ENCODE results near the gene PLCB3.

The PLCB3 gene

DNA sequence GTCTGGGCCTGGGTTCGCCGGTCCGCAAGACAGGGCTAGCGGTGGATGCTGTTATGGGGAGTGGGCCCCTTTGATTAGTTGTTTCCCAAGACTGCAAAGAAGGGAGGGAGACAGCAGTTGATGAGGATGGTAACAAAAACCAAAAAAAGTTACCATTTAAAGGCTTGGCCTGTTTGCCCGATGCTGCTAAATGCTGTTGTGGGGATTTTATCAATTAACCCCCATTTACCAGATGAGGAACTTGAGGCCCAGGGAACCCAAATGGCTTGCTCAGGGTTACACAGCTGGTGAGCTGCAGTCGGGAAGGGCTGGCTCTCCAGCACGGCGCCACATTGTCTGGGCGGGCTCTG is 28.7 kb upstream of the PLCB3 start:
- no peak for DNase-seq

DNA sequence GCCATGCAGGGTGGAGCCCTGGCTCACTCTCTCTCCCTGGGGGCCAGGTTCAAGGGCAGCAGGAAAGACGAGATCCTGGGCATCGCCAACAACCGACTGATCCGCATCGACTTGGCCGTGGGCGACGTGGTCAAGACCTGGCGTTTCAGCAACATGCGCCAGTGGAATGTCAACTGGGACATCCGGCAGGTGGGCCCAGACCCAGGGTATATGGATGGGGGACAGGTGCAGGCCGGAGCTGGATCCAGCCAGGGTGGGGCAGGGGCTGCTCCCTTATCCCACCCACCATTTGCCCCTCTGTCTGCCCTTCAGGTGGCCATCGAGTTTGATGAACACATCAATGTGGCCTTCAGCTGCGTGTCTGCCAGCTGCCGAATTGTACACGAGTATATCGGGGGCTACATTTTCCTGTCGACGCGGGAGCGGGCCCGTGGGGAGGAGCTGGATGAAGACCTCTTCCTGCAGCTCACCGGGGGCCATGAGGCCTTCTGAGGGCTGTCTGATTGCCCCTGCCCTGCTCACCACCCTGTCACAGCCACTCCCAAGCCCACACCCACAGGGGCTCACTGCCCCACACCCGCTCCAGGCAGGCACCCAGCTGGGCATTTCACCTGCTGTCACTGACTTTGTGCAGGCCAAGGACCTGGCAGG is 28.2 kb upstream of the PLCB3 start:
- no peak for DNase-seq

DNA sequence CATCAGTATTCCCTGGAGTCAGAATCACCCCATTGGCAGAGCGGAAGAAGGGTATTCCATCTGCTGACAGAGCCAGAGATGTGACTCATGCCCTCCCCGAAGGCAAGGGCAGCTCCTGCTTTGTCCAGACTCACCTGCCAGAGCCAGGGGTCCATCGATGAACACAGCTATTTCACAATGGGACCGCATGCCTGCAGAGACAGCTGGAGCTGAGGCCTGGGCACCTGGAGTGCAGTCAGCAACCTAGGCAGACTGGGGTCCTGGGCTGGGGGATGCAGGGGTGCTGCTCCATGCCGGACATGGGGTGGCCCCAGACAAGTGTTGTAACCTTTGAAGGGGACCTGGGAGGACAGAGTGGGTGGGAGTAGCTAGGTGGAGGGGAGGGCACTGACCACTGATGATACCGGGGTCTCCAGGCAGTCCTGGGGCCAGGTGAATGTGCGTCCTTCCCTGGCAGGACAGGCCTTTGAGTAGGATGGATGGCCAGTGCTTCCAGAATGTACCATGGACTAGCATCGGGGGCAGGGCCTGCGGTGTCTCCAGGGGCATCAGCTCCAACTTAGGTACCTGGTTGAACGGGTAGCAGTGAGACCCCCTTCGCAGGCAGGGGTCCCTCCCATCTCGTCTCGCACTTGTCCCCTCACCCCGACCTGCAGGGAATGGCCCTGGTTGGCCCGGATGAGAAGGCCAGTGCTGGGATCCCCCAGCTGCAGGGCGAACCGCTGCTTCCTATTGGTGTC is 27.0 kb upstream of the PLCB3 start:
- DNase-seq: no peak

DNA sequence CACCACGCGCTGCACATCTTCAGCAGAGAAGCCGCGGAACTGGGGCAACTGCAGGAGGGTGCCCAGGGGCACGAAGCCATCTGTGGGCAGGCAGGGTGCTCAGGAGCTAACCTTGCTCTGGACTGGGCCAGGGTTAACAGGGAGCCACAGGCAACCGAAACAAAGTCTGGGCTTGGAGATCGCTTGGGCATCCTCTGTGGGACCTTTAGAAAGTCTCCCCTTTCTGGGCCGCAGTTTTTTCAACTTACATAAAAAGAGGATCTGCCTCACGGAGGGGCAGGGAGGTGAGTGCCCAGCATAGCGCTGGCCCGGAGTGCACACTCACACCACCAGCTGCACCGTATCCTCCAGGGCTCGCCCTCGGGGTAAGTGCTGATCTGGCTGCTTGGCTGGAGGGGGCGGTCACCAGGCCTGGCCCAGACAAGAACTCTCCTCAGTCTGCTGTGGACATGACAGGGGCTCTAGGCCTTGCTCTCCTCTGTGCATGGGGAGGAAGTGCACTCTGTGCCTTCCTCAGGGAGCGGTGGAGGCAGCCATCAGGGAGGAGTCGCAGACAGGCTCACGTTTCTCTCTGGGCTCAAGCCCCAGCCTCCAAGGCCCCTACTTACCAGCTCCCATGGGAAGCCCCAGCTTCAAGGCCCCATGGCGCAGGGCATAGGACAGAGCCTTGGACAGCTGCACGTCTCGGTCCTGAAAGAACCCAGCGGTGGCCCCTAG is 26.3 kb upstream of the PLCB3 start:
- no peak for DNase-seq

DNA sequence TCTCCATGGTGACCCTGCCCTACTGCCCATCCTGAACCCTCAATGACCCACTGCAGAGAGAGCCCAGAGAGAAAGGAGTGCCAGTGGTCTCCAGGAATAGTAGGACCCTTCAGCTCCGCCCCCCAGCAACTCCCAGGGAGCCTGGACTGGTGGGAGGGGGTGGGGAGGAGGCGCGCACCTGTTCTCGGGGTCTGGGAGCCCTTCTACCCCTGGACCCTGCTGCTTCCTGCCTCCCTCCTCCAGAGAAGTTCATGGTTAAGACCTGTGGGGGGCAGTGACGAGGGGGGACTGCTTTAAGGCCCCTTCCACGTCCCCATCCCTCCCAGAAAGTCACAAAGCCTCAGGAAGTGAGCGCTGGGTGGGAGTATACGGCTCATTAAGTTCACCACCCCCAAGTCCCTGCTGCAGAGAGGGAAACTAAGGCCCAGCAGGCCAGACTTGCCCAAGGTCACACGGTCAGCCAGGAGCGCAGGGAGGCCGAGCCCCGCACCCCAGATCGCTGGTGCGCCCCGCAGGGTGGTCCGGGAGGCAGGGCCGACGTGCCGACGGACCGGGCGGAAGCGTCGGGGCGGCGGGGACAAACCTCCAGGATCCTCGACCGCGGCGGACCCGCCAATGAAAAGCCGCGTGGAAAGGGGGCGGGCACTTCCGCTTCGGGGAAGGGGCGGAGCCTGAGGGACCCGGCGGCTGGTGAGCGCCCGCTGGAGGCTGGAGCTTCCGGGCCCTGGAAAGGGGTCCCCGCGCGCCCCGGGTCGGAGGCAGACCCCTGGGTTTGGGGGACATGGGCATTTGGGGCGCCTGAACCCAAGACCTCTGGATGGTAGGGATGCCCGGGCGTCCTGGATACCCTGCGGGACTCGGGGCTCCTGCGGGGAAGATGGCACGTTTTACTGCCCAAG is 25.5 kb upstream of the PLCB3 start, which contains the start of the genes NUDT22 and TRPT1:
NUDT22 (plus strand) TSS at position 667 of the 899 bp plus-strand sequence. CDS start 379 bp downstream, outside the sequence.
TRPT1 (minus strand) TSS at position 579 of the 899 bp plus-strand sequence; CDS start at position 253, 326 bp downstream.
- DNase-seq: peak; percentile 82

DNA sequence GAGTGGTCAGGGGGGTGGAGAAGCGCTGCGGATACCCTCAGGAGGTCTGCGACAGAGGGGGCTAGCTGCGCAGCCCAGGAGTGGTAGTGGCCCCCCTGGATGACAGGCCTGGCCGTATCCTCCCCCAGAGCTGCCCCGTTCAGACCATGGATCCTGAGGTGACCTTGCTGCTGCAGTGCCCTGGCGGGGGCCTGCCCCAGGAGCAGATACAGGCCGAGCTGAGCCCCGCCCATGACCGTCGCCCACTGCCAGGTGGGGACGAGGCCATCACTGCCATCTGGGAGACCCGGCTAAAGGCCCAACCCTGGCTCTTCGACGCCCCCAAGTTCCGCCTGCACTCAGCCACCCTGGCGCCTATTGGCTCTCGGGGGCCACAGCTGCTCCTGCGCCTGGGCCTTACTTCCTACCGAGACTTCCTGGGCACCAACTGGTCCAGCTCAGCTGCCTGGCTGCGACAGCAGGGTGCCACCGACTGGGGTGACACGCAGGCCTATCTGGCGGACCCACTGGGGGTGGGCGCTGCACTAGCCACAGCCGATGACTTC is 24.8 kb upstream of the PLCB3 start:
- peak; percentile 36 for DNase-seq

DNA sequence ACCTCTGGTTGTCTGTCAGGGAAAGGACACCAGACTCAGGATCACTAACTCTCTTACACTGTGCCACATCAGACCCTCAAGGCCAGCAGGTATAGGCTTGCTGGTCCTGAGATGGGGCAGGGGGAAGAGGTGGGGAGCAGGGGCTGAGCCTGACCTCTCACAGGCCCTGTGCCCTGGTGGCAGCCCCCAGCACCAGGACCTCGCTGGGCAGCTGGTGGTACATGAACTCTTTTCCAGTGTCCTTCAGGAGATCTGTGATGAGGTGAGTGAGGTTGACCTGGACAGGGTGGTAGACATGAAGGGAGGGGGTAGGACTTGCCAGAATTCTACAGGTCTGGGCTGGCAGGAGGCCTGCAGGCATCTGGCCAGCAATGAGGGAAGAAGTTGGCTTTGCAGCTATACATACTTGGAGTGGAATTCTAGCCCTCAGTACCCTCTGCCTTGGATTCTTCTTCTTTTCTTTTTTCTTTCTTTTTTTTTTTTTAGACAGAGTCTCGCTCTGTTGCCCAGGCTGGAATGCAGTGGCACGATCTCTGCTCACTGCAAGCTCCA is 23.8 kb upstream of the PLCB3 start:
- no peak for DNase-seq

DNA sequence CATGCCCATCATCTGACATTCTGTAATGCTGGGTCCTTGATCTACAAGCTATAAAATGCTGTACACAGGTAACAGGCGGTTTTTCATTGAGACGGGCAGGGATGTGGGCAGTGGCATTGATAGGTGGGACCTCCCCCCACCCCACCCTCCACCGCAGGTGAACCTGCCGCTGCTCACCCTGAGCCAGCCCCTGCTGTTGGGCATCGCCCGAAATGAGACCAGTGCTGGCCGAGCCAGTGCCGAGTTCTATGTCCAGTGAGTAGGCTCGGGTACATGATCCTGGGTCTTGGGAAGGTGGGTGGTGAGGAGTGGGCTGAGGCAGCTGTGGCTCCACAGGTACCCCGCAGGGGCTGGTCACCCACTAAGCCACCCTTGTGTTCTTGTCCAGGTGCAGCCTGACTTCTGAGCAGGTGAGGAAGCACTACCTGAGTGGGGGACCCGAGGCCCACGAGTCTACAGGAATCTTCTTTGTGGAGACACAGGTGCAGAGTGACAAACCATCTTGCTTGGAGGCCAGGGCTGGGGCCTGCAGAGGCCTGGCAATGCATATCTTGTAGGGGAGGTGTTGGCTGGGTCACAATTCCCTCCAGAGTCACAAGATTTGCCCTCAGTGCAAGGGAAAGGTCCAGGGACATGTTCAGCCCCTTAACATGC is 22.1 kb upstream of the PLCB3 start:
- no peak for DNase-seq

DNA sequence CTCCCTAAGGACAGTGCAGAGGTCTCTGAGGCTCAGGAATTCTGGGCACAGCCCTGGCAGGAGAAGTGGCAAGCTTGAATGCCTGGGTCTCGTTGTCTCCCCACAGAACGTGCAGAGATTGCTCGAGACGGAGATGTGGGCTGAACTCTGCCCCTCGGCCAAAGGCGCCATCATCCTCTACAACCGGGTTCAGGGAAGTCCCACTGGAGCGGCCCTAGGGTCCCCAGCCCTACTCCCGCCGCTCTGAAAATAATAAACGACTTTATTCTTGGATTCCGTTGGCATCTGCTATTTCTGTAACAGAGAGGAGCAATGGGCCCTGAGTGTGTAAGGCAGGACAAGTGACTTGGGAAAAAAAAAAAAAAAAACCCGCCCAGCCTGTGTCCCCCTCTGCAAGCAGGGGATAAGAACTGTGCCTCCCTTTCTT is 21.6 kb upstream of the PLCB3 start:
- no peak for DNase-seq

DNA sequence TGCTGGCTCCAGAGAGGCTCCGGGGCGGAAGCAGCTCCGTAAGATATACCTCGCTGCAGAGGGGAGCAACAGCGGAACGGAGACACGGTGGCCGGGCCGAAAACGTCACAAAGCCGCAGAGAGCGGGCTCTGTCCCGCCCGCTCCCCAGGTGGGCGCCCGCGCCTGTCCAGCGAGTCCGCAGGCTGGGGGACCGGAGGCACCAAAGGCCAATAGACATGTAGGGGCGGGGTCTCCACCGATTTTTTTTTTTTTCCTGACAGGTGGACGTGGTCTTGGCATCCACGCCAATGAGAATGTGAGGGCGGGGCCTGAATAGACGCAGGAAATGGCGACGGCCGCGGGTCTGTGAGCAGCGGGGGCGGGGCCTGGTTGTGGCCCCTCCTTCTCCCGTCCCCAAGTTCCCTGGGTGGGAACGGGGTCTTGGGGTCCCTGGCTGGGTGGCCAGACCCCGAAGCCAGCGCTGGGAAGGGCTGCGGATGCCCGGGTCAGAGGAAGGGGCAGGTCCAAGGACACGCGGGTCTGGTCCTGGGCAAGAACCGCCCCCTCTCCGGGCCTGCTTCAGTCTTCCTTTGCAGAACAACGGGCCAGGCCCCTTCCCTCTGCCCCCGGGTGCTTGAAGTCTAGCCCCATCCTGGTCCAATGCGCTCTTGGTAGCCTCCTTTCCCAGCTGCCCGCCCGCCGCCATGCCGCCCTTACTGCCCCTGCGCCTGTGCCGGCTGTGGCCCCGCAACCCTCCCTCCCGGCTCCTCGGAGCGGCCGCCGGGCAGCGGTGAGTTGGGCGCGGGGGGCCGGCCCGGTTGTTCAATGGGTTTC is 21.0 kb upstream of the PLCB3 start, which contains the start of gene DNAJC4:
DNAJC4 (plus strand) TSS at position 378 of the 814 bp plus-strand sequence; CDS start at position 685, 307 bp downstream.
- peak; percentile 90 for DNase-seq

DNA sequence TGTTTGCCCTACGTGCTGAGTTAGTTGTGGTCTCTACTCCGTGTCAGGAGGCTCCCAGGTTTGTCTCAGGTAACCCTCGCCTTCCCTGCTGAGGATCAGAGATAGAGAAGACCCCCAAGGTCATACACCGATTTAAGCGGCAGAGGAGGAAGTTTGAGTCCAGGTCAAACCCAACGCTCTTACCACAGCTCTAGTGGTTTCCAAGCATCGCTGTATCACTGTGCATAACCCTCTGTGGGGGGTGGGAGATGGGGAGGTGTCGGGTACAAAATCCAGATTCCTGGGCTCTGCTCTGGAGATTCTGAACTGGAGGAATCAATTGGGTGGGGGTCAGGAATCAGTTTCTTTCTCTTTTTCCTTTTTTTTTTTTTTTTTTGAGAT is 20.4 kb upstream of the PLCB3 start:
- no peak for DNase-seq

DNA sequence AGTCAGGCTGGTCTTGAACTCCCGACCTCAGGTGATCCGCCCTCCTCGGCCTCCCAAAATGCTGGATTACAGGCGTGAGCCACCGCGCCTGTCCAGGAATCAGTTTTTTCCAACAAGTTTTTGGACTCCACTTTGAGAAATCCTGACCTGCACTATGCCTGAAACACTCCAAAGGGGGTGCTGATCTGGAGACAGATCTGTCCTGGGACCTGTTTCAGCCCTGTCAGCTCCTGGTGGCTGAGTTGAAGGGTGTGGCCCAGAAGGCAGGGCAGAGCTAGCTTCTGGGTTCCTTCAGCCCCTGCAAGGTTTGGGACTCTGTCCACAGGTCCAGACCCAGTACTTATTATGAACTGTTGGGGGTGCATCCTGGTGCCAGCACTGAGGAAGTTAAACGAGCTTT is 19.8 kb upstream of the PLCB3 start:
- no peak for DNase-seq

DNA sequence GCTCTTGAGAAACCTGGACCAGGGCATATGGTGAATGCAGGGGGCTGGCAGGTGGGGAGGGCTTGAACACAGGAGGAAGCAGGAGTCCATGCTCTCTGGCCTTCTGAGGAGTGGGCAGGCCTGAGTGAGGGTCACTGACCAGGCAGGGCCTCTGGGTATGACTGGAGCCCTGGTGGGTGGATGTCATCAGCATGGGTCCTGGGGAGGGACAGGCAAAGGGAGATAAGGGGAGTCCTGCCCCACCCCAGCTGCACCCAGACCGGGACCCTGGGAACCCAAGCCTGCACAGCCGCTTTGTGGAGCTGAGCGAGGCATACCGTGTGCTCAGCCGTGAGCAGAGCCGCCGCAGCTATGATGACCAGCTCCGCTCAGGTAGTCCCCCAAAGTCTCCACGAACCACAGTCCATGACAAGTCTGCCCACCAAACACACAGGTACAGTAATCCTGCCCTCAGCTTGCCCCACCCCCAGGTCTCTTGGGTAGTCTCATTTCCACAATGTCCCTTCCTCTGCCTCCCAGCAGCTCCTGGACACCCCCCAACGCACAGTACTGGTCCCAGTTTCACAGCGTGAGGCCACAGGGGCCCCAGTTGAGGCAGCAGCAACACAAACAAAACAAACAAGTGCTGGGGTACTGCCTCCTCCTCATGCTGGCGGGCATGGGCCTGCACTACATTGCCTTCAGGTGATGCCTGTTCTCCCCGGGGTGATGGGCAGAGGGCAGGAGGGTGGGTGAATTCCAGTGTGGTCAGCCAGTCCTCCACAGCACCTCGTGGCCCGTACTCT is 19.0 kb upstream of the PLCB3 start:
- no peak for DNase-seq

DNA sequence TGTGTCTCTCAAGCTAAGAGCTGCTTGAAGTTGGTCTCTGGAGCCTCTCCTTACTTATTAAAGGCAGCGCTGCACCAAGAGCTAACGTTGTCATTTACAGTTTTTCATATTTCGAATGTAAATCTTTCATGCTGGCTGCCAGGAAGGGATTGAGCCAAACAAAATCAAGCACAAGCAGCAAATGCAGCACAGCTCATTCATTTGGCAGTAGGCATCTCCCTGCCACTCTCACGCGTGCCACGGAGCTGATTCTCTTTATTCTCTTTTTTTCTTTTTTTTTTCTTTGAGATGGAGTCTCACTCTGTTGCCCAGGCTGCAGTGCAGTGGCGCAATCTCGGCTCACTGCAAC is 18.4 kb upstream of the PLCB3 start:
- no peak for DNase-seq

DNA sequence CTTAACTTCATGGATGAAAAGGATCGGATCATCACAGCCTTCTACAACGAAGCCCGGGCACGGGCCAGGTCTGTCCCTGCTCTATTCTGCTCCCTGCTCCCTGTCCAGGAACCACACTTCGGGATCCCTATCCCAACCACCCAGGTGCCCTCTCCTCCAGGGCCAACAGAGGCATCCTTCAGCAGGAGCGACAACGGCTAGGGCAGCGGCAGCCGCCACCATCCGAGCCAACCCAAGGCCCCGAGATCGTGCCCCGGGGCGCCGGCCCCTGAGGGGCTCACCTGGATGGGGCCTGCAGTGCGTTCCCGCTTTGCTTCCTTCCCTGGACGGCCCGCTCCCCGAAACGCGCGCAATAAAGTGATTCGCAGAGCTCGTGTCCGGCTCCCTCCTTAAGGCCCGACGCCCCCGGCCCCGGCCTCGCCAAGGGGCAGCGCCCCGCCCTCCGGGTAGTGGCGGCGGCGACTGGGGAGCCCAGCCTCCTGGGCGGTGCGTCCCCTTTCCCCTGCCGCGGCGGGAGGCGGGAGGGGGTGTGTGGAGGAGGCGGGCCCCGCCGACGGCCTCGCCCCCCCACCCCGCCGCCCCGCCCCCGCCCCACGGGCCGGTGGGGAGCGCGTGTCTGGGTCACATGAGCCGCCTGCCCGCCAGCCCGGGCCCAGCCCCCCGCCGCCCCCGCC is 17.3 kb upstream of the PLCB3 start, which contains the start of gene VEGFB:
VEGFB (plus strand) TSS at position 672 of the 674 bp plus-strand sequence. CDS start 250 bp downstream, outside the sequence.
- DNase-seq: no peak

DNA sequence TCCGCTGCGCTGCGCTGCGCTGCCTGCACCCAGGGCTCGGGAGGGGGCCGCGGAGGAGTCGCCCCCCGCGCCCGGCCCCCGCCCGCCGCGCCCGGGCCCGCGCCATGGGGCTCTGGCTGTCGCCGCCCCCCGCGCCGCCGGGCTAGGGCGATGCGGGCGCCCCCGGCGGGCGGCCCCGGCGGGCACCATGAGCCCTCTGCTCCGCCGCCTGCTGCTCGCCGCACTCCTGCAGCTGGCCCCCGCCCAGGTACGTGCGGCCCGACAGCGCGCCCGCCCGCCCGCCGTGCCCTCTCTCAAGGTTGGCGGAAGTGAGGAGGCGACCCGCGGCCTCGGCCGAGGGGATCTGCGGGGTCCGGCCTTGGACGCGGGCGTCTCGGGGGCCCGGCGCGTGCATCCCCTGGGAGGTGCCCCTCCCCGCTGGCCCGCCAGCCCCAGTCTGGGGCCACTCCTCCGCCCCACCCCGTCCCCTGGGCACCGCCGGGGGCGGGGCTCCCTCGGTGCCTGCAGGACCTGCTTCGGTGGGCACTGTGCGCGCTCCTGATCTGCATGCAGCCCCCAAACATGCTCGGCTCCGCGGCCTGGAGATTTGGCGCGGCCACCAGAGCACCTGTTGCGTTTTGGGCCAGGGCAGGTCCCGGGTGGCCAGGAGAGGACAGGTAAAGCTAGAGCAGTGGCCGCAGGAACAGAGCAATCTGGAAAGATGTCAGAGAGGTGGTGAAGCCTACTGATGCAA is 16.5 kb upstream of the PLCB3 start:
- no peak for DNase-seq

DNA sequence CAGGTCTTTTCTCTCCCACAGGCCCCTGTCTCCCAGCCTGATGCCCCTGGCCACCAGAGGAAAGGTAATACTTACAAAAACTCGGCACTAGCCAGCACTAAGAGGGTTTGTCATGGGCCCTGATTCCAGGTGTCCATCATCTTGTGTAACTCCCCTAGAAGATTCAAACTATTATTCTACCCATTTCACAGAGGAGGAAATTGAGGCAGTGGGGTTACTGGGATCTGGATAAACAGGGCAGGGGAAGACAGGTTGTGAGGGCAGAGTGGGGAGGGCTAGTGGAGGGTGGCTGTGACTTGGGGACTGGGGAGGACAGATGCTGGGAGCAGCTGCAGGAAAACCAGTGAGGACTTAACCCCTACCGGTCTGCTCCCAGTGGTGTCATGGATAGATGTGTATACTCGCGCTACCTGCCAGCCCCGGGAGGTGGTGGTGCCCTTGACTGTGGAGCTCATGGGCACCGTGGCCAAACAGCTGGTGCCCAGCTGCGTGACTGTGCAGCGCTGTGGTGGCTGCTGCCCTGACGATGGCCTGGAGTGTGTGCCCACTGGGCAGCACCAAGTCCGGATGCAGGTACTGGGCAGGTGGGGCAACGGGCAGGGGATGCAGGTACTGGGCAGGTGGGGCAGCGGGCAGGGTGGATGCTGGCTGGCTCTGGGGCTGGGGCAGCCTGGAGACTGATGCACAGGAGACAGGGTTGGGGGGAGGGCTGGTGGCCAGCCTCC is 15.7 kb upstream of the PLCB3 start:
- DNase-seq: no peak

All from NCI-H748 treated with DMSO at 0.1 percent for 48 hours (cell line).